HepG2 (cell line): ENCODE measurements around the gene SEC16A. TPM values are rescaled to one million over a fixed set of nuclear protein-coding genes. Genes with fewer than 3 reads are reported as not detected.

Experiments
- EED ChIP-seq: sonication (generic); formaldehyde crosslinking; IDR thresholded peaks from 2 replicates; pipeline ENCODE4 v1.5.0; 2020; ENCODE audit warnings: mild to moderate bottlenecking, missing genetic modification reagents
- HOXA3 ChIP-seq: sonication (generic); formaldehyde crosslinking; IDR thresholded peaks from 2 replicates; pipeline ENCODE4 v1.5.0; 2020; ENCODE audit warnings: missing genetic modification reagents
- NFKB2 ChIP-seq: sonication (generic); formaldehyde crosslinking; IDR thresholded peaks from 2 replicates; pipeline ENCODE4 v1.4.0; 2020; ENCODE audit warnings: missing genetic modification reagents, borderline replicate concordance
- PHF20 ChIP-seq: sonication (generic); formaldehyde crosslinking; IDR thresholded peaks from 2 replicates; pipeline ENCODE4 v1.5.0; 2020; ENCODE audit warnings: mild to moderate bottlenecking, missing genetic modification reagents
- REL ChIP-seq: sonication (generic); formaldehyde crosslinking; conservative IDR thresholded peaks from 2 replicates; pipeline ENCODE4 v1.8.0; 2022; ENCODE audit warnings: mild to moderate bottlenecking, missing genetic modification reagents, moderate library complexity
- ZC3H13 ChIP-seq: sonication (generic); formaldehyde crosslinking; IDR thresholded peaks from 2 replicates; pipeline ENCODE4 v1.8.1; 2023; ENCODE audit warnings: mild to moderate bottlenecking, missing genetic modification reagents, moderate library complexity
- ZEB1 ChIP-seq: IDR thresholded peaks from 2 replicates; pipeline ENCODE4 v1.6.1; 2012; ENCODE audit warnings: mild to moderate bottlenecking, low read depth, inconsistent platforms; ENCODE audit not compliant: insufficient replicate concordance
- ZNF101 ChIP-seq: sonication (generic); formaldehyde crosslinking; IDR thresholded peaks from 2 replicates; pipeline ENCODE4 v1.4.0; 2020; ENCODE audit warnings: mild to moderate bottlenecking, low read depth, missing genetic modification reagents, borderline replicate concordance
- ZNF558 ChIP-seq: sonication (generic); formaldehyde crosslinking; IDR thresholded peaks from 2 replicates; pipeline ENCODE4 v1.9.0; 2022; ENCODE audit warnings: mild to moderate bottlenecking, missing genetic modification reagents, borderline replicate concordance
- ZNF577 ChIP-seq: sonication (generic); formaldehyde crosslinking; IDR thresholded peaks from 2 replicates; pipeline ENCODE4 v1.4.0; 2020; ENCODE audit warnings: mild to moderate bottlenecking, low read depth, missing genetic modification reagents, borderline replicate concordance
- ZNF589 ChIP-seq: sonication (generic); formaldehyde crosslinking; conservative IDR thresholded peaks from 2 replicates; pipeline ENCODE4 v1.8.0; 2022; ENCODE audit warnings: mild to moderate bottlenecking, moderate library complexity, missing genetic modification reagents
- ZNF703 ChIP-seq: sonication (generic); formaldehyde crosslinking; IDR thresholded peaks from 2 replicates; pipeline ENCODE4 v1.5.1; 2020; ENCODE audit warnings: missing genetic modification reagents, mild to moderate bottlenecking, moderate library complexity, borderline replicate concordance
- ZNF777 ChIP-seq: sonication (generic); formaldehyde crosslinking; IDR thresholded peaks from 2 replicates; pipeline ENCODE4 v1.4.0; 2020; ENCODE audit warnings: missing genetic modification reagents
- ZSCAN31 ChIP-seq: sonication (generic); formaldehyde crosslinking; IDR thresholded peaks from 2 replicates; pipeline ENCODE4 v1.5.0; 2020; ENCODE audit warnings: low read depth, mild to moderate bottlenecking, missing genetic modification reagents
- polyA plus RNA-seq, 8 experiments: library from polyadenylated mRNA; depleted of rRNA in 3 of 8; stranded (reverse) in 7 of 8; unstranded in 1 of 8; fragments of >200 nt; fragmentation: Illumina TruSeq in 4 of 8; extraction: Trizol in 4 of 8; gene quantifications; 2 replicates each; pipeline versions ENCODE4 v1.2.1 to v1.2.3, GENCODE V29; 2011 to 2016; ENCODE audit warnings: low read depth in 4 of 8, missing spikeins in 1 of 8, mixed read lengths in 1 of 8; ENCODE audit not compliant: insufficient read depth in 1 of 8
- total RNA-seq, 5 experiments: library from RNA; depleted of rRNA; stranded (reverse); fragments of >200 nt; fragmentation: Illumina TruSeq; extraction: Trizol; gene quantifications; 2 replicates each; pipeline ENCODE4 v1.2.3, GENCODE V29; 2016; ENCODE audit warnings: low read depth in 1 of 5
- TF ChIP-seq, protein P1 (sequence below): sonication (generic); formaldehyde crosslinking; IDR thresholded peaks from 2 replicates; pipeline ENCODE4 v1.5.1; 2020; ENCODE audit warnings: mild to moderate bottlenecking, missing genetic modification reagents, moderate library complexity
- TF ChIP-seq, protein P2 (sequence below): sonication (generic); IDR thresholded peaks from 2 replicates; pipeline ENCODE4 v1.6.1; 2016; ENCODE audit warnings: low read depth, borderline replicate concordance
- TF ChIP-seq, protein P3 (sequence below), 2 experiments: sonication (generic) in 1 of 2; formaldehyde crosslinking in 1 of 2; IDR thresholded peaks; 2 replicates each; pipeline versions ENCODE4 v1.4.0 to v1.6.1; 2018 to 2020; ENCODE audit warnings: missing genetic modification reagents in 2 of 2, borderline replicate concordance in 1 of 2, low read depth in 1 of 2, mild to moderate bottlenecking in 1 of 2, missing biosample characterization in 1 of 2
- TF ChIP-seq, protein P4 (sequence below): sonication (generic); formaldehyde crosslinking; IDR thresholded peaks from 2 replicates; pipeline ENCODE4 v1.4.0; 2020; ENCODE audit warnings: missing genetic modification reagents

The SEC16A gene
- total and polyA plus RNA-seq, 2 of the 13 experiments (the other 11 are each of a cell fraction or from before 2014, with no cell fraction given), result 15.9 to 18.9 TPM

DNA sequence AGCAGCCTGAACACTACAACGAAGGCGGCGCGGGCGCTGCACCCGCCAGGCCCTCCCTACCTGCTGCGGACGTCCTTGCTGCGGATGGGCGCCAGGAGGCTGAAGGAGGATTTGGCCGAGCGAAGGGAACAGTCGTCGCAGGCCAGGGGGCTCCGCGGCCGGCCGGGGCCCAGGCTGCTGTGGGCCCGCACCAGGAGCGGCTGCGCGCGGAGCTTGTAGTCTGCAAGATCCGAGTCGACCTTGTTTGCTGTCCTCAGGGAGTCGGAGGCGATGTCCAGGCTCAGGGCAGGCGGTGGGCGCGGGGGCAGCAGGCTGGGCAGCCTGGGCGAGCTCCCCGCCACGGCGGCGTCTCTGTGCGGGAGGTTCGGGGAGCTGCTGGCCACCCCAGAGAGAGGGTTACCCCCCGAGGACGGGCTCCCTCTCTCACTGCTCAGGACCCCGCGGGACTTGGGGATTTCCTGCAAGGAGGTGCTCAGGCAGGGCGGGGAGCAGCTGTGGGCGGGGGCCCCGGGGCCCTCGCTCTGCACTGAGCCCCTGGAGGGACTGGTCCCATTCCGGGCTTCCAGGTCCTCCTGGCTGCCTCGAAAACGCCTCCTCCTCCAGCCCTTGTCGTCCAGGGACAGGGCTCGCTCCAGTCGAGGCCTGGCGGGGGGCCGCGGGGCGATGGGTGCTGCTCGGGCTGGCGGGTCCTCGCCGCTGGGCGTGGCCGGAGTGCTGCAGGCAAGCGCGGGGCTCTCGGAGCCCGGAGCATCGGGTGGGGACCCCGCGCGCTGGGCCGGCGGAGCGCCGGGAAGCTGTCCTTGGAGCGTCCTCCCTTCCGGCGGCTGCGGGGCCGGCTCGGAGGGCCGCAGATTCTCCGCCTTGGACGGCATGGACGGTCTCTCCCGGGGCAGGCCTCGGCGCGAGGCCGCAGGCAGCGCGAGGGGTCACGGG is 44.0 kb downstream of the SEC16A start (continued):
- TF ChIP-seq, protein P1, sequence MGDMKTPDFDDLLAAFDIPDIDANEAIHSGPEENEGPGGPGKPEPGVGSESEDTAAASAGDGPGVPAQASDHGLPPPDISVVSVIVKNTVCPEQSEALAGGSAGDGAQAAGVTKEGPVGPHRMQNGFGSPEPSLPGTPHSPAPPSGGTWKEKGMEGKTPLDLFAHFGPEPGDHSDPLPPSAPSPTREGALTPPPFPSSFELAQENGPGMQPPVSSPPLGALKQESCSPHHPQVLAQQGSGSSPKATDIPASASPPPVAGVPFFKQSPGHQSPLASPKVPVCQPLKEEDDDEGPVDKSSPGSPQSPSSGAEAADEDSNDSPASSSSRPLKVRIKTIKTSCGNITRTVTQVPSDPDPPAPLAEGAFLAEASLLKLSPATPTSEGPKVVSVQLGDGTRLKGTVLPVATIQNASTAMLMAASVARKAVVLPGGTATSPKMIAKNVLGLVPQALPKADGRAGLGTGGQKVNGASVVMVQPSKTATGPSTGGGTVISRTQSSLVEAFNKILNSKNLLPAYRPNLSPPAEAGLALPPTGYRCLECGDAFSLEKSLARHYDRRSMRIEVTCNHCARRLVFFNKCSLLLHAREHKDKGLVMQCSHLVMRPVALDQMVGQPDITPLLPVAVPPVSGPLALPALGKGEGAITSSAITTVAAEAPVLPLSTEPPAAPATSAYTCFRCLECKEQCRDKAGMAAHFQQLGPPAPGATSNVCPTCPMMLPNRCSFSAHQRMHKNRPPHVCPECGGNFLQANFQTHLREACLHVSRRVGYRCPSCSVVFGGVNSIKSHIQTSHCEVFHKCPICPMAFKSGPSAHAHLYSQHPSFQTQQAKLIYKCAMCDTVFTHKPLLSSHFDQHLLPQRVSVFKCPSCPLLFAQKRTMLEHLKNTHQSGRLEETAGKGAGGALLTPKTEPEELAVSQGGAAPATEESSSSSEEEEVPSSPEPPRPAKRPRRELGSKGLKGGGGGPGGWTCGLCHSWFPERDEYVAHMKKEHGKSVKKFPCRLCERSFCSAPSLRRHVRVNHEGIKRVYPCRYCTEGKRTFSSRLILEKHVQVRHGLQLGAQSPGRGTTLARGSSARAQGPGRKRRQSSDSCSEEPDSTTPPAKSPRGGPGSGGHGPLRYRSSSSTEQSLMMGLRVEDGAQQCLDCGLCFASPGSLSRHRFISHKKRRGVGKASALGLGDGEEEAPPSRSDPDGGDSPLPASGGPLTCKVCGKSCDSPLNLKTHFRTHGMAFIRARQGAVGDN (CRISPR knock-in tag), result peak; percentile 56
- TF ChIP-seq, protein P2, sequence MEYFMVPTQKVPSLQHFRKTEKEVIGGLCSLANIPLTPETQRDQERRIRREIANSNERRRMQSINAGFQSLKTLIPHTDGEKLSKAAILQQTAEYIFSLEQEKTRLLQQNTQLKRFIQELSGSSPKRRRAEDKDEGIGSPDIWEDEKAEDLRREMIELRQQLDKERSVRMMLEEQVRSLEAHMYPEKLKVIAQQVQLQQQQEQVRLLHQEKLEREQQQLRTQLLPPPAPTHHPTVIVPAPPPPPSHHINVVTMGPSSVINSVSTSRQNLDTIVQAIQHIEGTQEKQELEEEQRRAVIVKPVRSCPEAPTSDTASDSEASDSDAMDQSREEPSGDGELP, result no peak
- TF ChIP-seq REL (CRISPR knock-in tag) (0 out of 2 replicates have a peak, but pooled peaks have one; percentile 30), HOXA3 (CRISPR knock-in tag) (0 out of 2 replicates have a peak, but pooled peaks have one; percentile 10), ZEB1 (no peak), EED (no peak), ZNF558 (CRISPR knock-in tag) (0 out of 2 replicates have a peak, but pooled peaks have one; percentile 57), ZC3H13 (CRISPR knock-in tag) (peak; percentile 73), PHF20 (CRISPR knock-in tag) (0 out of 2 replicates have a peak, but pooled peaks have one; percentile 30), ZNF101 (no peak), ZSCAN31 (CRISPR knock-in tag) (no peak), NFKB2 (CRISPR knock-in tag) (0 out of 2 replicates have a peak, but pooled peaks have one; percentile 2), ZNF589 (CRISPR knock-in tag) (0 out of 2 replicates have a peak, but pooled peaks have one; percentile 35), ZNF577 (CRISPR knock-in tag) (no peak), ZNF703 (CRISPR knock-in tag) (no peak), ZNF777 (peak; percentile 83; the same call in 1 of the 2 replicates)
- TF ChIP-seq, protein P3, sequence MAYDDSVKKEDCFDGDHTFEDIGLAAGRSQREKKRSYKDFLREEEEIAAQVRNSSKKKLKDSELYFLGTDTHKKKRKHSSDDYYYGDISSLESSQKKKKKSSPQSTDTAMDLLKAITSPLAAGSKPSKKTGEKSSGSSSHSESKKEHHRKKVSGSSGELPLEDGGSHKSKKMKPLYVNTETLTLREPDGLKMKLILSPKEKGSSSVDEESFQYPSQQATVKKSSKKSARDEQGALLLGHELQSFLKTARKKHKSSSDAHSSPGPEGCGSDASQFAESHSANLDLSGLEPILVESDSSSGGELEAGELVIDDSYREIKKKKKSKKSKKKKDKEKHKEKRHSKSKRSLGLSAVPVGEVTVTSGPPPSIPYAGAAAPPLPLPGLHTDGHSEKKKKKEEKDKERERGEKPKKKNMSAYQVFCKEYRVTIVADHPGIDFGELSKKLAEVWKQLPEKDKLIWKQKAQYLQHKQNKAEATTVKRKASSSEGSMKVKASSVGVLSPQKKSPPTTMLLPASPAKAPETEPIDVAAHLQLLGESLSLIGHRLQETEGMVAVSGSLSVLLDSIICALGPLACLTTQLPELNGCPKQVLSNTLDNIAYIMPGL (CRISPR knock-in tag; IDR thresholded peaks at IDR 0.05; ENCODE audit: borderline replicate concordance in 1 of 2, low read depth in 1 of 2), result peak in 1 of 2 experiments; percentile 49; a peak in 2 of 4 replicates
- TF ChIP-seq, protein P4, sequence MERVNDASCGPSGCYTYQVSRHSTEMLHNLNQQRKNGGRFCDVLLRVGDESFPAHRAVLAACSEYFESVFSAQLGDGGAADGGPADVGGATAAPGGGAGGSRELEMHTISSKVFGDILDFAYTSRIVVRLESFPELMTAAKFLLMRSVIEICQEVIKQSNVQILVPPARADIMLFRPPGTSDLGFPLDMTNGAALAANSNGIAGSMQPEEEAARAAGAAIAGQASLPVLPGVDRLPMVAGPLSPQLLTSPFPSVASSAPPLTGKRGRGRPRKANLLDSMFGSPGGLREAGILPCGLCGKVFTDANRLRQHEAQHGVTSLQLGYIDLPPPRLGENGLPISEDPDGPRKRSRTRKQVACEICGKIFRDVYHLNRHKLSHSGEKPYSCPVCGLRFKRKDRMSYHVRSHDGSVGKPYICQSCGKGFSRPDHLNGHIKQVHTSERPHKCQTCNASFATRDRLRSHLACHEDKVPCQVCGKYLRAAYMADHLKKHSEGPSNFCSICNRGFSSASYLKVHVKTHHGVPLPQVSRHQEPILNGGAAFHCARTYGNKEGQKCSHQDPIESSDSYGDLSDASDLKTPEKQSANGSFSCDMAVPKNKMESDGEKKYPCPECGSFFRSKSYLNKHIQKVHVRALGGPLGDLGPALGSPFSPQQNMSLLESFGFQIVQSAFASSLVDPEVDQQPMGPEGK (CRISPR knock-in tag), result peak; percentile 29; the same call in 1 of the 2 replicates
